ENCODE data around the gene LFNG.

DNA sequence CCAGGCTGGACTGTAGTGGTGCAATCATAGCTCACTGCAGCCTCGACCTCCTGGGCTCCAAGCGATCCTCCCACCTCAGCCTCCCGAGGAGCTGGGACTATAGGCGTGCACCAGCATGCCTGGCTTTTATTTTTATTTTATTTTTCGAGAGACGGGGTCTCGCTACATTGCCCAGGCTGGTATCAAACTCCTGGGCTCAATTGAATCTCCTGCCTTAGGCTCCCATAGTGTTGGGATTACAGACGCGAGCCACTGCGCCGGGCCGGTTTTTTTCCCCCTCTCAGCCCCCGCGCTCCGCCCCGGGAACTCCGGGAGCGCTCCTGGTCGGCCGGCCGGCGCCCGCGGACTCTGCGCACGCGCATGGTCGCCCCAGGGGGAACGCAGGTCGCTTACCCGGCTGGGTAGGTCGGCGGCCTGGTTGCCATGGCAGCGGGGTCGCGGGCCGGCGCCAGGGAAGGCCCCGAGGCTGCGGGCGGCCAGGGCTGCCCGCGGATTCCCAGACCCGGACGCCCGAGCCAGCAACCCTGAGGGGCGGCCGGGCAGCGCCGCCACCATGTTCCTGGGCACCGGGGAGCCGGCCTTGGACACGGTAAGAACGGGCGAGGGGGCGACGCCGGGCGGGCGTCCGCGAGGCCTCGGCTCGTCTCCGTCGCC lies 39.2 kb downstream of the LFNG start, which contains the start of gene IQCE:
- TF ChIP-seq, protein P1, sequence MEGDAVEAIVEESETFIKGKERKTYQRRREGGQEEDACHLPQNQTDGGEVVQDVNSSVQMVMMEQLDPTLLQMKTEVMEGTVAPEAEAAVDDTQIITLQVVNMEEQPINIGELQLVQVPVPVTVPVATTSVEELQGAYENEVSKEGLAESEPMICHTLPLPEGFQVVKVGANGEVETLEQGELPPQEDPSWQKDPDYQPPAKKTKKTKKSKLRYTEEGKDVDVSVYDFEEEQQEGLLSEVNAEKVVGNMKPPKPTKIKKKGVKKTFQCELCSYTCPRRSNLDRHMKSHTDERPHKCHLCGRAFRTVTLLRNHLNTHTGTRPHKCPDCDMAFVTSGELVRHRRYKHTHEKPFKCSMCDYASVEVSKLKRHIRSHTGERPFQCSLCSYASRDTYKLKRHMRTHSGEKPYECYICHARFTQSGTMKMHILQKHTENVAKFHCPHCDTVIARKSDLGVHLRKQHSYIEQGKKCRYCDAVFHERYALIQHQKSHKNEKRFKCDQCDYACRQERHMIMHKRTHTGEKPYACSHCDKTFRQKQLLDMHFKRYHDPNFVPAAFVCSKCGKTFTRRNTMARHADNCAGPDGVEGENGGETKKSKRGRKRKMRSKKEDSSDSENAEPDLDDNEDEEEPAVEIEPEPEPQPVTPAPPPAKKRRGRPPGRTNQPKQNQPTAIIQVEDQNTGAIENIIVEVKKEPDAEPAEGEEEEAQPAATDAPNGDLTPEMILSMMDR (IDR thresholded peaks at IDR 0.05): no peak
- TF ChIP-seq EZH2phosphoT487 (IDR thresholded peaks at IDR 0.05): no peak

Data from neural progenitor cell (in vitro differentiated cells).